SU-DHL-6 (cell line): ENCODE results near the gene MITF.

Source experiments
- EZH2phosphoT487 ChIP-seq: fragments of 200-600 bp; sonication (generic), shearing (Covaris generic); conservative IDR thresholded peaks from 2 replicates; pipeline ENCODE4 v1.6.1; 2018; ENCODE audit warnings: mild to moderate bottlenecking, antibody characterized with exemption, low read length, moderate library complexity, mixed read lengths
- TF ChIP-seq, protein P1 (sequence below): fragments of 200-600 bp; sonication (generic); IDR thresholded peaks from one replicate; pipeline ENCODE4 v1.5.1; 2017; ENCODE audit warnings: antibody characterized with exemption, mild to moderate bottlenecking, low read length, moderate library complexity; ENCODE audit not compliant: insufficient read depth, poor library complexity, severe bottlenecking

DNA sequence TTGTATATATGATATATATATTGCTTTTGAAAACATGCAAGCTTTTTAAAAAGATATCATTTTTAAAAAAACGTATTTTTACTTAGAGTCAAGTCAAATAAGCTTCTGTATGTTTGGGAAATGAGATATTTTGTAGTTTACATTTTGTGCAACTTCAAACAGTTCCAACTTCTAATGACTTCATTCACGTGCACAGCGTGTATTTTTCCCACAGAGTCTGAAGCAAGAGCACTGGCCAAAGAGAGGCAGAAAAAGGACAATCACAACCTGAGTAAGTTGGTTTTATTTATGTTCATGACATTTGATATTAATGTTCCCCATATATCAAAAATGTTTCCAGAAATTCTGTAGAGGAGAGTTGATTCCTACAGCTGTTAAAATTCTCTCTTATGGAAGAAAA lies 212.4 kb downstream of the MITF start:
- TF ChIP-seq, protein P1, sequence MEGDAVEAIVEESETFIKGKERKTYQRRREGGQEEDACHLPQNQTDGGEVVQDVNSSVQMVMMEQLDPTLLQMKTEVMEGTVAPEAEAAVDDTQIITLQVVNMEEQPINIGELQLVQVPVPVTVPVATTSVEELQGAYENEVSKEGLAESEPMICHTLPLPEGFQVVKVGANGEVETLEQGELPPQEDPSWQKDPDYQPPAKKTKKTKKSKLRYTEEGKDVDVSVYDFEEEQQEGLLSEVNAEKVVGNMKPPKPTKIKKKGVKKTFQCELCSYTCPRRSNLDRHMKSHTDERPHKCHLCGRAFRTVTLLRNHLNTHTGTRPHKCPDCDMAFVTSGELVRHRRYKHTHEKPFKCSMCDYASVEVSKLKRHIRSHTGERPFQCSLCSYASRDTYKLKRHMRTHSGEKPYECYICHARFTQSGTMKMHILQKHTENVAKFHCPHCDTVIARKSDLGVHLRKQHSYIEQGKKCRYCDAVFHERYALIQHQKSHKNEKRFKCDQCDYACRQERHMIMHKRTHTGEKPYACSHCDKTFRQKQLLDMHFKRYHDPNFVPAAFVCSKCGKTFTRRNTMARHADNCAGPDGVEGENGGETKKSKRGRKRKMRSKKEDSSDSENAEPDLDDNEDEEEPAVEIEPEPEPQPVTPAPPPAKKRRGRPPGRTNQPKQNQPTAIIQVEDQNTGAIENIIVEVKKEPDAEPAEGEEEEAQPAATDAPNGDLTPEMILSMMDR, result no peak
- no peak for TF ChIP-seq EZH2phosphoT487
